ENCODE measurements around the gene KLF15.

Gene KLF15

DNA sequence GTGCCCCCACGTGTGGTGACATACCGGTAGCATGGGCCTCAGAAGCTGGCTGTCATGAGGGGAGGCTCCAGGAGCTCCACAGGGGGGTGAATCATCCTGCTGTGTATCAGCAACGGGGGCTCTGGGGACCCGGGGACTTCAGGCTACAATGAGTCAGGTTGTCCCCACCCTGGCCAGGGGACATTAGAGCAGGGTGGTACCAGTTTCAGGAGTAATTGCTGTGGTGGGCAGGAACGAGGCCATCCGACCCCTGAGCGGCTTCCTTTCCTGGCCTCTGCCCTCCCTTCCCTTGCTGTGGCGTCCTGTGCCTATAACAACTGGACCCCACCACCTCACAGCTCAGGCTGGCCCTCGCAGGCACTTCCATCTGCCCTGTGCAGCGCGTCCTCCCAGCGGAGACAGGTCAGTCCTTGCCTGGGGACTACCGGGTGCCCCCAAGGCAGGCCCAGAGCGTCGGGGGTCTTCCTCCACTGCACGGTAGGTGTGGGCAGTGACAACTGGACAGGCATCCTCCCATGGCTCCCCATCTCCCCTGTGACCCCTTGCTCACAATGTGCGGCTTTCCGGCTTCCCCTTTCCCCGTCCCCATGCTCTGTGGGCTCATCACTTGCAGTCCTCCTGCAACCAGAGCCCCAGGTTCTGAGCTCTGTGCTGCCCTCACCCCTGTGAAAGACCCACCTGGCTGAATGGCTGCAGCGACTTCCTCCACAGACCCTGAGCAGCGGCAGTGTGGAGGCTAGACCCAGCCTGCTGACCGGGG, 57.0 kb downstream of the KLF15 start:
- Histone ChIP-seq H3K27ac (ENCODE audit: extremely low read depth, low read depth, low read length) (no peak overlapping the region), H3K9me3 (ENCODE audit: control insufficient read depth, insufficient read depth, low read depth, low read length) (no peaks in the 10 kb centered on the region), H3K36me3 (ENCODE audit: control insufficient read depth in 2 of 2, insufficient read depth in 1 of 2, low read length in 2 of 2) (no peaks in the 10 kb centered on the region), H3K4me3 (ENCODE audit: low read depth, low read length) (no peak overlapping the region), H3K4me1 (ENCODE audit: control insufficient read depth, insufficient read depth, low read length) (no peaks in the 10 kb centered on the region)
- ChIA-PET POLR2A (no interaction called here), CTCF (no interaction called here)
- TF ChIP-seq ZNF184 (tag by site-specific recombination; IDR thresholded peaks at IDR 0.05) (no peak), ZSCAN16 (tag by site-specific recombination; IDR thresholded peaks at IDR 0.05) (no peak), ZNF514 (tag by site-specific recombination; IDR thresholded peaks at IDR 0.05) (no peak), BCL11B (tag by site-specific recombination; IDR thresholded peaks at IDR 0.05; ENCODE audit: low read depth) (no peak), OVOL3 (tag by site-specific recombination; IDR thresholded peaks at IDR 0.05) (no peak), ZBTB20 (tag by site-specific recombination; IDR thresholded peaks at IDR 0.05) (no peak), ZNF311 (tag by site-specific recombination; IDR thresholded peaks at IDR 0.05; ENCODE audit: borderline replicate concordance) (no peak)

- H3K4me3 ChIP-seq (ENCODE audit: low read depth, low read length) = no peak overlapping the region
- no peaks in the 10 kb centered on the region for H3K36me3 ChIP-seq (ENCODE audit: control insufficient read depth in 2 of 2, insufficient read depth in 1 of 2, low read length in 2 of 2)
- H3K27ac ChIP-seq (ENCODE audit: extremely low read depth, low read depth, low read length) = no peak overlapping the region
- no peaks in the 10 kb centered on the region for H3K9me3 ChIP-seq (ENCODE audit: control insufficient read depth, insufficient read depth, low read depth, low read length)
- POLR2A ChIA-PET = no interaction called here
- CTCF ChIA-PET = no interaction called here
- no peaks in the 10 kb centered on the region for H3K4me1 ChIP-seq (ENCODE audit: control insufficient read depth, insufficient read depth, low read length)
- TF ChIP-seq ZNF335 (tag by site-specific recombination; conservative IDR thresholded peaks at IDR 0.05) = no peak
- no peak for TF ChIP-seq ZNF677 (tag by site-specific recombination; IDR thresholded peaks at IDR 0.05)
- TF ChIP-seq ZNF223 (tag by site-specific recombination; IDR thresholded peaks at IDR 0.05) = no peak
- TF ChIP-seq ZNF341 (tag by site-specific recombination; IDR thresholded peaks at IDR 0.05; ENCODE audit: low read depth) = no peak
- no peak for TF ChIP-seq WT1 (tag by site-specific recombination; IDR thresholded peaks at IDR 0.05)
- no peak for TF ChIP-seq HOXA7 (CRISPR knock-in tag; IDR thresholded peaks at IDR 0.05; ENCODE audit: borderline replicate concordance)
- TF ChIP-seq ZNF202 (tag by site-specific recombination; IDR thresholded peaks at IDR 0.05; ENCODE audit: borderline replicate concordance) = no peak
- TF ChIP-seq ZBTB8A (tag by site-specific recombination; IDR thresholded peaks at IDR 0.05) = no peak
- no peak for TF ChIP-seq ZNF777 (tag by site-specific recombination; IDR thresholded peaks at IDR 0.05; ENCODE audit: borderline replicate concordance)
- no peak for TF ChIP-seq ZNF76 (tag by site-specific recombination; IDR thresholded peaks at IDR 0.05; ENCODE audit: borderline replicate concordance, low read depth)
- TF ChIP-seq ZNF248 (tag by site-specific recombination; IDR thresholded peaks at IDR 0.05) = no peak
- TF ChIP-seq ZNF146 (tag by site-specific recombination; IDR thresholded peaks at IDR 0.05) = no peak
Observed at GRCh38 chr3:126295407-126295939, 61.7 kb downstream of the KLF15 start.

DNA sequence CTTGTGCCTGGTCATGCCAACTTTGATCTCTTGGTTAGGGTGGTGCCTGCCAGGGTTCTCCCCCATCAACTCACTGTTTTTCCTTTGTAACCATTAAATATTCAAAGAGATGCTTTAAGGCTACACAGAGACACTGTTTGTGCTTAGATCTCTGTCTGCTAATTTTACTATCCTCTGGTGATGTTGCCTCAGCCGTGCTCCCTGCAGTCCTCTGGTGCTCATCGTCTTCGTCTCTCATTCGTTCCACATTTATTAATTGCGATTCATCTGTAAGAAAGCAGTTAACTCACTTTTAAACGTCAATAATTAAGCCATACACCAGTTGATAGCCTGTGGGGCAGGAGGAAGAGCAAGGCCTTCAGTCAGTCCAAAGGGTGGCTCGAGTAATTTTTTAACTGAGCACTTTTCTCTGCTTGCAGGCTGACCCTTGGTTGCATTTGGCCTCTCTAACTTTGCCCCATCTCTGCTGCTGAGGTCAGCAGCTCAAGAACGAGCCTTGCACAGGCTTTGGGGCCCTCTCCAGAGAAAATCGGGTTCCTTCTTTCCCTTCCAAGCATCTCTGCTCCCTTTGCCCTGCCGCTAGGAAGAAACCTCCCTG, 62.9 kb downstream of the KLF15 start:
- Histone ChIP-seq H3K4me3 (ENCODE audit: low read depth, low read length) (no peak overlapping the region), H3K27ac (ENCODE audit: extremely low read depth, low read depth, low read length) (no peak overlapping the region), H3K36me3 (ENCODE audit: control insufficient read depth in 2 of 2, insufficient read depth in 1 of 2, low read length in 2 of 2) (no peaks in the 10 kb centered on the region), H3K4me1 (ENCODE audit: control insufficient read depth, insufficient read depth, low read length) (no peaks in the 10 kb centered on the region), H3K9me3 (ENCODE audit: control insufficient read depth, insufficient read depth, low read depth, low read length) (no peaks in the 10 kb centered on the region)
- ChIA-PET CTCF (no interaction called here), POLR2A (no interaction called here)
- no peak for TF ChIP-seq PRDM6 (tag by site-specific recombination; IDR thresholded peaks at IDR 0.05)
- TF ChIP-seq ZSCAN16 (tag by site-specific recombination; IDR thresholded peaks at IDR 0.05) = no peak
- TF ChIP-seq ZBTB8A (tag by site-specific recombination; IDR thresholded peaks at IDR 0.05) = no peak
- TF ChIP-seq, protein P1, sequence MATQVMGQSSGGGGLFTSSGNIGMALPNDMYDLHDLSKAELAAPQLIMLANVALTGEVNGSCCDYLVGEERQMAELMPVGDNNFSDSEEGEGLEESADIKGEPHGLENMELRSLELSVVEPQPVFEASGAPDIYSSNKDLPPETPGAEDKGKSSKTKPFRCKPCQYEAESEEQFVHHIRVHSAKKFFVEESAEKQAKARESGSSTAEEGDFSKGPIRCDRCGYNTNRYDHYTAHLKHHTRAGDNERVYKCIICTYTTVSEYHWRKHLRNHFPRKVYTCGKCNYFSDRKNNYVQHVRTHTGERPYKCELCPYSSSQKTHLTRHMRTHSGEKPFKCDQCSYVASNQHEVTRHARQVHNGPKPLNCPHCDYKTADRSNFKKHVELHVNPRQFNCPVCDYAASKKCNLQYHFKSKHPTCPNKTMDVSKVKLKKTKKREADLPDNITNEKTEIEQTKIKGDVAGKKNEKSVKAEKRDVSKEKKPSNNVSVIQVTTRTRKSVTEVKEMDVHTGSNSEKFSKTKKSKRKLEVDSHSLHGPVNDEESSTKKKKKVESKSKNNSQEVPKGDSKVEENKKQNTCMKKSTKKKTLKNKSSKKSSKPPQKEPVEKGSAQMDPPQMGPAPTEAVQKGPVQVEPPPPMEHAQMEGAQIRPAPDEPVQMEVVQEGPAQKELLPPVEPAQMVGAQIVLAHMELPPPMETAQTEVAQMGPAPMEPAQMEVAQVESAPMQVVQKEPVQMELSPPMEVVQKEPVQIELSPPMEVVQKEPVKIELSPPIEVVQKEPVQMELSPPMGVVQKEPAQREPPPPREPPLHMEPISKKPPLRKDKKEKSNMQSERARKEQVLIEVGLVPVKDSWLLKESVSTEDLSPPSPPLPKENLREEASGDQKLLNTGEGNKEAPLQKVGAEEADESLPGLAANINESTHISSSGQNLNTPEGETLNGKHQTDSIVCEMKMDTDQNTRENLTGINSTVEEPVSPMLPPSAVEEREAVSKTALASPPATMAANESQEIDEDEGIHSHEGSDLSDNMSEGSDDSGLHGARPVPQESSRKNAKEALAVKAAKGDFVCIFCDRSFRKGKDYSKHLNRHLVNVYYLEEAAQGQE (tag by site-specific recombination; IDR thresholded peaks at IDR 0.05) = no peak
- TF ChIP-seq ZNF585B (tag by site-specific recombination; IDR thresholded peaks at IDR 0.05) = no peak
- no peak for TF ChIP-seq ZNF426 (tag by site-specific recombination; IDR thresholded peaks at IDR 0.05)
- TF ChIP-seq ZNF223 (tag by site-specific recombination; IDR thresholded peaks at IDR 0.05) = no peak
- no peak for TF ChIP-seq ZNF629 (tag by site-specific recombination; IDR thresholded peaks at IDR 0.05)
- TF ChIP-seq ZNF114 (tag by site-specific recombination; IDR thresholded peaks at IDR 0.05) = no peak
